OCI-LY3 (cell line): Measurements from ENCODE around the gene KLHL30.

ENCODE experiments used
- H2AFZ ChIP-seq: fragments of 200-600, 300-600 bp; shearing (Covaris generic); 2 replicates; pipeline ENCODE4 v1.6.0; 2014; ENCODE audit warnings: antibody characterized with exemption, low read depth, low read length
- H3K27ac ChIP-seq: fragments of 200-600, 300-600 bp; sonication (generic); 2 replicates; pipeline ENCODE4 v1.5.1; 2014; ENCODE audit warnings: mild to moderate bottlenecking, low read length, moderate library complexity, mixed read lengths
- H3K27me3 ChIP-seq: fragments of 200-600, 300-600 bp; sonication (generic); 2 replicates; pipeline ENCODE4 v1.6.1; 2014; ENCODE audit warnings: low read depth, low read length, mixed read lengths
- H3K36me3 ChIP-seq: fragments of 200-600, 300-600 bp; sonication (generic); replicated peaks from 2 replicates; pipeline ENCODE3; 2014; ENCODE audit warnings: low read depth, low read length, mixed read lengths
- H3K4me1 ChIP-seq: fragments of 300-600, 200-600 bp; sonication (generic); 2 replicates; pipeline ENCODE4 v1.6.1; 2014; ENCODE audit warnings: low read length, mixed read lengths
- H3K4me2 ChIP-seq: fragments of 200-600, 300-600 bp; sonication (generic); 2 replicates; pipeline ENCODE4 v1.6.1; 2014; ENCODE audit warnings: low read length, mixed read lengths
- H3K4me3 ChIP-seq: fragments of 300-600, 200-600 bp; sonication (generic); 2 replicates; pipeline ENCODE4 v1.5.1; 2014; ENCODE audit warnings: antibody characterized with exemption, mild to moderate bottlenecking, low read length, moderate library complexity
- H3K79me2 ChIP-seq: fragments of 300-600, 200-600 bp; shearing (Covaris generic); 2 replicates; pipeline ENCODE4 v1.6.1; 2014; ENCODE audit warnings: mild to moderate bottlenecking, low read length, mixed read lengths
- H3K9ac ChIP-seq: fragments of 300-600, 200-600 bp; shearing (Covaris generic); 2 replicates; pipeline ENCODE4 v1.6.0; 2014; ENCODE audit warnings: mild to moderate bottlenecking, low read length, moderate library complexity
- H3K9me3 ChIP-seq: fragments of 200-600, 300-600 bp; shearing (Covaris generic); 2 replicates; pipeline ENCODE4 v1.6.1; 2014; ENCODE audit warnings: low read length, mixed read lengths; ENCODE audit not compliant: insufficient read depth
- H4K20me1 ChIP-seq: fragments of 200-600, 300-600 bp; sonication (generic); 2 replicates; pipeline ENCODE4 v1.6.1; 2016; ENCODE audit warnings: low read length, mixed read lengths; ENCODE audit not compliant: insufficient read depth
- CTCF ChIP-seq: fragments of 200-600, 300-600 bp; sonication (generic); IDR thresholded peaks from 2 replicates; pipeline ENCODE4 v1.5.1; 2014; ENCODE audit warnings: antibody characterized with exemption, low read length, low read depth
- EZH2phosphoT487 ChIP-seq: fragments of 200-600 bp; shearing (Covaris generic); IDR thresholded peaks from 2 replicates; pipeline ENCODE4 v1.6.1; 2018; ENCODE audit warnings: antibody characterized with exemption, mixed run types, low read depth

KLHL30 gene

GRCh38 chr2:238149841-238150572, 11.5 kb downstream of the KLHL30 start:
- no peaks in the 10 kb centered on the region for H3K9me3 ChIP-seq
- no peak overlapping the region for H2AFZ ChIP-seq
- no peaks in the 10 kb centered on the region for H3K4me1 ChIP-seq
- TF ChIP-seq EZH2phosphoT487 (no peak), CTCF (no peak)
- H3K27me3 ChIP-seq = no peaks in the 10 kb centered on the region
- no peak overlapping the region for H3K4me2 ChIP-seq
- H3K9ac ChIP-seq = no peak overlapping the region
- H3K27ac ChIP-seq = no peak overlapping the region
- H4K20me1 ChIP-seq = no peaks in the 10 kb centered on the region
- H3K36me3 ChIP-seq = no peaks in the 10 kb centered on the region
- H3K4me3 ChIP-seq = no peak overlapping the region
- H3K79me2 ChIP-seq = no peaks in the 10 kb centered on the region

GRCh38 chr2:238150686-238151085, 12.2 kb downstream of the KLHL30 start:
- no peaks in the 10 kb centered on the region for H3K27me3 ChIP-seq
- H4K20me1 ChIP-seq = no peaks in the 10 kb centered on the region
- H2AFZ ChIP-seq = no peak overlapping the region
- H3K27ac ChIP-seq = no peak overlapping the region
- no peaks in the 10 kb centered on the region for H3K9me3 ChIP-seq
- H3K9ac ChIP-seq = no peak overlapping the region
- no peaks in the 10 kb centered on the region for H3K79me2 ChIP-seq
- H3K4me2 ChIP-seq = no peak overlapping the region
- H3K36me3 ChIP-seq = no peaks in the 10 kb centered on the region
- no peak for TF ChIP-seq CTCF
- no peak for TF ChIP-seq EZH2phosphoT487
- H3K4me3 ChIP-seq = no peak overlapping the region
- no peaks in the 10 kb centered on the region for H3K4me1 ChIP-seq

- no peaks in the 10 kb centered on the region for H3K79me2 ChIP-seq
- no peak overlapping the region for H3K9ac ChIP-seq
- H3K36me3 ChIP-seq = no peaks in the 10 kb centered on the region
- H3K4me1 ChIP-seq = no peaks in the 10 kb centered on the region
- H3K9me3 ChIP-seq = no peaks in the 10 kb centered on the region
- H3K27ac ChIP-seq = no peak overlapping the region
- no peak overlapping the region for H3K4me2 ChIP-seq
- H3K27me3 ChIP-seq = no peaks in the 10 kb centered on the region
- TF ChIP-seq EZH2phosphoT487 (no peak), CTCF (no peak)
- H4K20me1 ChIP-seq = no peaks in the 10 kb centered on the region
- H3K4me3 ChIP-seq = no peak overlapping the region
- no peak overlapping the region for H2AFZ ChIP-seq
Observed at GRCh38 chr2:238151205-238151604, 12.7 kb downstream of the KLHL30 start.

- H2AFZ ChIP-seq = no peak overlapping the region
- H3K27ac ChIP-seq = no peak overlapping the region
- H3K9me3 ChIP-seq = no peaks in the 10 kb centered on the region
- no peaks in the 10 kb centered on the region for H3K4me1 ChIP-seq
- no peaks in the 10 kb centered on the region for H3K27me3 ChIP-seq
- no peaks in the 10 kb centered on the region for H3K36me3 ChIP-seq
- H3K9ac ChIP-seq = no peak overlapping the region
- H3K4me3 ChIP-seq = no peak overlapping the region
- no peaks in the 10 kb centered on the region for H3K79me2 ChIP-seq
- TF ChIP-seq EZH2phosphoT487 (no peak), CTCF (no peak)
- H4K20me1 ChIP-seq = no peaks in the 10 kb centered on the region
- H3K4me2 ChIP-seq = no peak overlapping the region
Observed at GRCh38 chr2:238151628-238152235, 13.3 kb downstream of the KLHL30 start.
